ENCODE measurements around the gene TDRD12.

GRCh38 chr19:32748497-32748896, 28.9 kb downstream of the TDRD12 start:
- no peak for TF ChIP-seq ZSCAN18 (CRISPR knock-in tag; IDR thresholded peaks at IDR 0.05)
- no peak for TF ChIP-seq CTCF (IDR thresholded peaks at IDR 0.05)
- no peak for TF ChIP-seq MAX (CRISPR knock-in tag; IDR thresholded peaks at IDR 0.05)
- TF ChIP-seq NR2C2 (CRISPR knock-in tag; IDR thresholded peaks at IDR 0.05), result no peak
- TF ChIP-seq IRF2 (CRISPR knock-in tag; IDR thresholded peaks at IDR 0.05; ENCODE audit: borderline replicate concordance, low read depth), result no peak
- TF ChIP-seq ZBTB43 (CRISPR knock-in tag; IDR thresholded peaks at IDR 0.05), result no peak
- no peak for TF ChIP-seq NFE2L1 (CRISPR knock-in tag; IDR thresholded peaks at IDR 0.05)
- no peak for TF ChIP-seq CREB1 (CRISPR knock-in tag; IDR thresholded peaks at IDR 0.05)
- no peak for TF ChIP-seq CDX4 (CRISPR knock-in tag; IDR thresholded peaks at IDR 0.05; ENCODE audit: borderline replicate concordance)
- TF ChIP-seq NR3C1 (CRISPR knock-in tag; conservative IDR thresholded peaks at IDR 0.05; ENCODE audit: low read depth), result no peak
